GM12874 (cell line): ENCODE measurements around the gene CTPS2.

ENCODE experiments used
- CTCF ChIP-seq: IDR thresholded peaks from 2 replicates; pipeline ENCODE4 v1.5.1; 2011; ENCODE audit warnings: low read depth, mild to moderate bottlenecking, control low read depth, low read length, moderate library complexity; ENCODE audit not compliant: insufficient read depth

CTPS2 gene

GRCh38 chrX:16588266-16588665 is 124.2 kb downstream of the CTPS2 start:
- no peak for TF ChIP-seq CTCF

- no peak for TF ChIP-seq CTCF
These were observed 124.6 kb downstream of the CTPS2 start for GRCh38 chrX:16587836-16588235.

GRCh38 chrX:16586377-16587112 is 125.9 kb downstream of the CTPS2 start:
- no peak for TF ChIP-seq CTCF

GRCh38 chrX:16585486-16586376 is 126.7 kb downstream of the CTPS2 start:
- TF ChIP-seq CTCF = no peak

GRCh38 chrX:16579517-16579916 is 133.0 kb downstream of the CTPS2 start:
- TF ChIP-seq CTCF = no peak

- TF ChIP-seq CTCF = no peak
These were observed 134.3 kb downstream of the CTPS2 start for GRCh38 chrX:16578218-16578617.

GRCh38 chrX:16577483-16578029 is 134.9 kb downstream of the CTPS2 start:
- no peak for TF ChIP-seq CTCF
